ENCODE measurements around the gene MFGE8.

GRCh38 chr15:88939486-88939806 lies 26.3 kb upstream of the MFGE8 start:
- no peak for TF ChIP-seq MXI1 (conservative IDR thresholded peaks at IDR 0.05; ENCODE audit: poor library complexity, severe bottlenecking)
- TF ChIP-seq CTCF (IDR thresholded peaks at IDR 0.05; ENCODE audit: poor library complexity, severe bottlenecking): no peak
- no peak for TF ChIP-seq EP300 (conservative IDR thresholded peaks at IDR 0.05; ENCODE audit: poor library complexity, severe bottlenecking)
- TF ChIP-seq REST (IDR thresholded peaks at IDR 0.05; ENCODE audit: borderline replicate concordance): no peak
- TF ChIP-seq POLR2AphosphoS5 (IDR thresholded peaks at IDR 0.05): no peak
- no peak for TF ChIP-seq EZH2 (IDR thresholded peaks at IDR 0.05; ENCODE audit: borderline replicate concordance, insufficient read depth, low read length, poor library complexity, severe bottlenecking)
